Stimulated activated CD8-positive, alpha-beta memory T cell treated with anti-CD3 and anti-CD28 coated beads, Interleukin-7, amount 100 ng/mL, for 24 hours (primary cell): Measurements from ENCODE around the gene TRIO.

Experiments used
- DNase-seq: peaks from one replicate; pipeline ENCODE4 v3.0.0-alpha.2; 2020; ENCODE audit warnings: low read depth

Gene TRIO

DNA sequence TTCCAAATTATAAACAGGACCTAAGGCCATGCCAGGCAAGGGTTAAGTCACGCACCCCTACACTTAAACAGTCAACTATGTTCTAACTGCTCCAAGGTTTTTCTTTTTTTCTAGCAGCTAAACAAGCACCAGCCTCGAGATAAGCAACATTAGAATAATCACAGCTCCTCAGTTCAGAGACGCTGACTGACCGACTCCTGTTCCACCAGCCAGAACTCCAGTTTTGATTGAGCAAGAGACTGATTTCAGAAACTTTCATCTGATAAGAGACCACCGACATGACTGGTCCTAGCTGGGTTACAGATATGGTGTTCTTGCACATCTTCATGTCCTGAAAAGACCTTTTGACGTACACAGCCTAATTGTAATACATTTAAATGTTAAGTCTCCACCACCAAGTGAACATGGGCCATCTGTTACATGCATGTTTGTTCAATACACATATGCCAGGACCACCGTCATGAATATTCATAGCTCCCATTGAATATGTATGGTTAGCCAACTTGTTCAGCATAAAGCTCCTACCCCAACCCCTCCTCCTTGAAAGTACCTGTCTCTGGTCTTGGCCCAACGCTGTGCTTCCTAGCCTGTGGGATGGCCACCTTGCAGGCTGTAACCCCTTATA lies 414.8 kb downstream of the TRIO start:
- DNase-seq = no peak
